ENCODE results near the gene FBXL16.
A peak's percentile ranks its signal among the peaks of the same experiment; 100 is the strongest.

The FBXL16 gene

GRCh38 chr16:734981-735881, 29.6 kb upstream of the FBXL16 start:
- no peak for DNase-seq

- DNase-seq, result no peak
Measured at GRCh38 chr16:734208-734980, 28.8 kb upstream of the FBXL16 start.

DNA sequence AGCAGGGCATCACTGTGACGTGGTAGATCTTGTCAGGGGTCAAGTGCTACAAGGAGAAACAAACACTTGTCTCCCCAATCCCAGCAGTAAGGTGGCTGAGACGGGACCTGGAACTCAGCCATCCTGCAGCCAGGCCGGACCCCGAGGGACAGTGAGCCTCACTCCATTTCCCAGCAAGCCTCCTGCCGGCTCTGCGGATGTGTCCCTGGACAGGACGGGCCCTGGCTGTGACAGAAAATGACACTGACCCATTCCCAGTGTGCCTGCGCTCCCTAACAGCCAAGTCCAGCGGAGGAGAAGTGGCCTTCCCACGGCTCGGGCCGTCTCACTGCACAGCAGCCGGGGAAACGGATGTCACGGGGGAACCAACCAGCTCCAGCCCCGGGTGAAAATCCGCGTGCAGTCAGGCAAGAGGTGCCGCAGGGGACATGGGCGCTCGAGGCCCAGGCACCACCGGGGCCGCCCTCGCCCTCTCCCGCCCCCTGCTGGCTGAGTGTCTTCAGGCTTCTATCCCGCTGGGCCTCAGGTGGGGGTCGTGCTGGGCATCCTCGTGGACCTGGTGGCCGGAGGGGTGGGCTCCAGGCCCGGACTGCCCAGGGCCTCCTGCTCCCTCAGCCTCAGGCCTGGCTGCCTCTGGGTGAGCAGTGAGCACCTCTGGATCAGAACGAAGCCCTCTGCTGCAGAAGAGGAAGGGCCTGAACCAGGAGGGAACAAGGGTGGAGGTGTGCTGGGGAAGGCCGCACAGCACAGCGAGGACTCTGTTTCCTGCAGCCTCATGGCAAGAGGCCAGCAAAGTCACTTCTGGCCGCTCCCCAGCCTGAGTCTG, 28.0 kb upstream of the FBXL16 start:
- no peak for DNase-seq

- no peak for DNase-seq
Measured at GRCh38 chr16:732936-733335, 27.3 kb upstream of the FBXL16 start.

DNA sequence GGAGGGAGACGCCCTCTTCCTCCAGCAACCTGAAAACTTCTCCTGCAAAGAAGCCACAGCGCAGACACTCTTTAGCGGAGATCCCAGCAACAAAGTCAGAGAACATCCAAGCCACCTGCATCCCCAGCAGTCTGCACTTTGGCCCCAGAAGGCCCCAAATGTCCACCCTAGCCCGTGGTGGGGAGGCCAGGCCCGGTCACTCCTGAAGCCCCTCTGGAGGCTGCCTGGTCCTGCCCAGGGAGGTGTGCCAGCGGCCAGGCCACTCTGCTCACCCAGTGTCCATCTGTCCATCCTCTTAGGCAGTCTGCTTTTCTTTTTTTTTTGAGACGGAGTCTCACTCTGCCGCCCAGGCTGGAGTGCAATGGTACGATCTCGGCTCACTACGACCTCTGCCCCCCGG, 26.7 kb upstream of the FBXL16 start:
- DNase-seq, result no peak

DNA sequence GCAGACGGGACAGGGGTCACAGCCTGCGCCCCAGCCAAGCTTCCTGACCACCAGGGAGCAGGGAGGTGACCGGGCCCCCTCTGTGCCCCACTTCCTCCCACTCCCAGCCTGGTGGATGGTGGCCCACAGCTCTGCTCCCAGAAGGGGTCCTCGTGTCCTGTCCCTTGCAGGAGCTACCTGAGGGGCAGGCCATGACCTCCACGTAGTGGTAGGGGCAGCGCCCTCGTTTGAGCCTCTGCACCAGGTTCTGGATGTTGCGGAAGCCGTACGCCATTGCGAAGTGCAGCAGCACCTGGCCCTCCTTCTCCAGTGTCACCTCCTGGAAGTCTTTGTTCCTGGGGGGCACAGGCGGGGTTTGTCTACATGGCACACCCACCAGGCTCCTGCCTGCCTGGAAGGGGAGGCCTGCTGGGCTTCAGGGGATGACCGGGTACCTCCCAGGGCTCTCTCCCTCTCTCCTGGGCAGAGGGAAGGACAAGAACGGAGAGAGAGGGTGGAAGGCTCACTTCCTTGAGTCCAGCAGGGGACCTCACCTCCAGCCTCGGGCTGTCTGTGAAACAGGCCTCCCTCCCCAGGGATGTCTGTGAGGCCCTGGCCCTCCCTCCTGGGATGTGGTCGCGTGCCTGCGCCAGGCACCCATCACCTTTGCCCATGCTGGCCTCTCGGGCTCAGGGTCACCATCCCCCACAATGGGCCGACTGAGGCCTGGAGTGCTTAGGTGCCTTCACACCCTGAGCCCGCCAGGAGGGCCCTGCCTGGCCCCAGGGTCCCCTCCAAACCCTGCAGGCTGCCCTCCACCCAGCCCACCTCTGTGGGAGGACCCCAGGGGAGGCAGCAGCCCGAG, 25.3 kb upstream of the FBXL16 start:
- no peak for DNase-seq

DNA sequence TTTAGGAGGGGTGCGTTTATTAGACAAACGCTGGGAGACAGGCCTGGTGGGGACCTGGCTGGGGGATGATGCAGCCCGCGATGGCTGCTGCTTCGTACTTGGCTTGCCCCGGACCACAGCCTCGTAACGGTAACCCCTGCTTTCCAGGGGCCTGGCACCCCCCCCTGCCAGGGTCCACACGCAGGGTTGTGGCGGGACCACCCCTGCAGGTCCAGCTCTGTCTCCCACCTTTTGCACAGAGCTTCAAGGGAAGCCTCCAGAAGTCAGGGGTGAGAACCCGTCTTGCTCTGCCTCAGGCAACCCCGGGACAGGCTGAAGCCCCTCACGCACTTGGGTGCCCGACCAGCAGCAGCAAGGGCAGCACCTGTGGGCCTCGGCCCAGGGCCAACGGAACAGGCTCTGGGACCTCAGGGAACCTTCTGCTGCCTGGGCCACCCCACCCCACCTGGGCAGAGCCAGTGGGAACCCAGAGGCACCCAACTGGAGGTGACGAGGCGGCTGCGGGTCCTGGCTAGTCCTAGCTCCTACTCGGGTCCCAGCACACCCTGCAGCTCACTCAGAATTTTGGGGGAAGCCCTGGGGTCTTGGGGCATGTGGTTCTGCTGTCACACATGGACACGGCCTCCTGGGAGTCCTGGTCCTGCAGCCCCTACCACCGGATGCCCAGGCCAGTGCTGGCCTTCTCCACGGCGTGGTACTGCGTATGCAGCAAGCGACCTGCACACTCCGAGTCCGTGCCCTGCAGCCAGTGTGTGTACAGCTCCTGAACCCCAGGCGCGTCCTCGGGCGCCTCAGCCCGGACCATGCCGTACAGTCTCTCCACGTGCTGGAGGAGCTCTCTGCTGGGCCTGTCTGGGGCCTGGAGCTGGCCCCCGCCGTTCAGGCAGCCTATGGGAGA, 24.4 kb upstream of the FBXL16 start:
- DNase-seq, result no peak

DNA sequence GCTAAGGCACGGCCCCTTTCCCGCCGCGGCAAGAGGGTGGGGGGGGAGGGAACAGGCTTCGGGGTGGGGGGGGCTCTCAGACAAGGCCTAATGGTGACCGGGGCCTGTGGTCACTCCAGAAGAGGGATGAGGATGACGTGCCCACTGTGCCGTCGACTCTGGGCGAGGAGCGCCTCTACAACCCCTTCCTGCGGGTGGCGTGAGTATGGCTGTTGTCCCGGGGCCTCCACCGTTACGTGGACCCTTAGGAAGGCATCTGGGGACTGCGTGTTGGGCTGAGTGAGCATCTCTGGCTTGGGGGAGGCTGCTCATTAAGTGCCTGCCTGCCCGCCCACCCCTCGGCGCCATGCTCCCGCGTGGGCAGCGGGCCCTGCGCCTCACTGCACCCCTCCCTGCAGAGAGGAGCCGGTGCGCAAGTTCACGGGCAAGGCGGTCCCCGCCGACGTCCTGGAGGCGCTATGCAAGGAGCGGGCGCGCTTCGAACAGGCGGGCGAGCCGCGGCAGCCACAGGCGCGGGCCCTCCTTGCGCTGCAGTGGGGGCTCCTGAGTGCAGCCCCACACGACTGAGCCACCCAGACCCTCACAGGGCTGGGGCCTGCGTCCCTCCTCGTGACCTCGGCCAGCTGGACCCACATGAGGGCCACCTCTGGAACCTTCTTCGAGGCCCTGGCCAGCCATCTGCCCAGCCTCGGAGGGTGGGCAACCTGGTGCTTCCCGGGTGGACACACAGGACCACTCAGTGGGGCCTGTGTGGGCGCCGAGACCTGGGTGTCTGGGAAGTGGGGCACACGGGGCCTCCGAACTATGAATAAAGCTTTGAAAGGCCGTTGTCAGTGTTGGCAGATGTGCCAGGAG, 23.5 kb upstream of the FBXL16 start:
- no peak for DNase-seq

DNA sequence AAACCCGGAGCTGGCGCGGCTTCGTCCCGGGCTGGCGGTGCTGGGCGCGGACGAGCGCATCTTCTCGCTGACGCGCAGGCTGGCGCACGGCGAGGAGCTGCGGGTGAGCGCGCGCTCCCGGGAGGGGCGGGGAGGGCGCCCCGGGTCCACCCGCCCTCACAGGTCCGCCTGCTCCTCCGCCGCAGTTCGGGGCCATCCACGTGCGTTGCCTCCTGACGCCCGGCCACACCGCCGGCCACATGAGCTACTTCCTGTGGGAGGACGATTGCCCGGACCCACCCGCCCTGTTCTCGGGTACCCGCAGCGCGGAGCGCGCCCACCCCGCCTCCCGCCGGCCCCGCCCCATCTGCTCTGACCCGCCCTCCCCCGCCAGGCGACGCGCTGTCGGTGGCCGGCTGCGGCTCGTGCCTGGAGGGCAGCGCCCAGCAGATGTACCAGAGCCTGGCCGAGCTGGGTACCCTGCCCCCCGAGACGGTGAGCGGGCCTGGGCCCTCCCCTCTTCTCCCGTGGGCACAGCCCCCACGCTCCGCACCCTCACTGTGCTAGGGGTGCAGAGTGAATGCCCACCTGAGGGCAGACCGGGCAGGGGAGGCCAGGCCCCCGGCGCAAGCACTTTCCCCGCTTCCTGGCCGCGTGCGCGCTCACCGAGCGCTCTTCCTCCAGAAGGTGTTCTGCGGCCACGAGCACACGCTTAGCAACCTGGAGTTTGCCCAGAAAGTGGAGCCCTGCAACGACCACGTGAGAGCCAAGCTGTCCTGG, 22.7 kb upstream of the FBXL16 start:
- DNase-seq, result peak; percentile 55

DNA sequence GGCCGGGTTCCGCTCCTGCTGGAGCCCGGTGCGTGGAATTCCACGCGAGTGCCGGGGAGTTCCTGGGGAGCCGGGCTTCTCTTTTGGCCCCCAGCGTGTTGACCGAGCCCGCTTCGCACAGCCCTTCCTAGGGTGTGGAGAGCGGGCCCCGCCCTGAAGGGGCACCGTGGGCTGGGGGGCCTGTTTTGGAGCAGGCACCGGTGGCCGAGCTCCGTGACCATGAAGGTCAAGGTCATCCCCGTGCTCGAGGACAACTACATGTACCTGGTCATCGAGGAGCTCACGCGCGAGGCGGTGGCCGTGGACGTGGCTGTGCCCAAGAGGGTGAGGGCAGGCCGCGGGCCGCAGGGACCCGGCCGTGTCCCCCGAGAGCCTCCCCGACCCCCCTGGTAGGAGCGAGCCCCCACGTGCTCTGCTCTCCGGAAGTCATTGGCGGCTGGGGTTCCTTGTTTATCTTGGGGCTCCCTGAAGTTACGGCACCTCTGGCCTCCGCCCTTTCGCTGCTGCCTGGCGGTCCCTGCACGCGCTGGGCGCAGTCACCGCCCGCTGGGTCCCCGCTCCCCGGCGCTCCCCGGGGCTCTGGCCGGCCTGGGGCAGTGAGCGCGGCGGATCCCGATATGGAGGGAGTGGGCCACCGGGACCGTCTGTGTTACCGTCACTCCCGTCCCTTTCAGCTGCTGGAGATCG, 21.8 kb upstream of the FBXL16 start:
- DNase-seq, result peak; percentile 3

GRCh38 chr16:726438-727290, 21.1 kb upstream of the FBXL16 start, which contains the start of the genes CCDC78 and HAGHL:
CCDC78 (minus strand) TSS chr16:726443; CDS start chr16:726367, 76 bp downstream.
HAGHL (plus strand) TSS chr16:727106; CDS start chr16:727510, 404 bp downstream.
- DNase-seq, result peak; percentile 44

DNA sequence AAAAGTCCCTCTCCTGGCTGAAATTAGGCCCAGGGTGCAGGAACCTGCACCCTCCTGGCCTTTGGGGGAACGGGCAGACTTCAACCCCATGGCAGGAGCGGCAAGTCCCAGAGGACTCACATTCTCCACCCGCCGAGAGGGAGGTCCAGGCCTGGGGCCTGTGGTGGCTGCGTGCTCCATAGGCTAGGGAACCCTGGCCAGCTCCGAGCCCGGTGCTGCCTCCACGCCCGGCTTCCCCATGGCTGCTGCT, 20.5 kb upstream of the FBXL16 start:
- no peak for DNase-seq

- DNase-seq, result peak; percentile 50
Measured at GRCh38 chr16:725463-726187, 20.0 kb upstream of the FBXL16 start.

DNA sequence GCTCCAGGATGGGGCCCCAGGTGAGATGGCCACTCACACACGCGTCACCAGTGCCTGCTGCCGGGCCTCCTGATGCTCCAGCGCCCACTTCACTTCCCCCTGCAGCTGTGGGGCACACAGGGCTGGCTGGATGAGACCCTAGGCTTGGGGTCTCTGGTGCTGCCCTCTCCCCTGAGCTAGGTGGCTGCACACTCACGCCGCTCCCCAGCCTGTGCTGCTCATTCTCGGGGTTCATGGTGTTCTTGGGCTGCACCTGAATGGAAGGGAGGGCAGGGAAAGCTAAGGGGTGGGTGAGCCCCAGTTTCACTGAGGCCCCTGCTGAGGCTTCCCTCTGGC, 19.4 kb upstream of the FBXL16 start:
- DNase-seq, result no peak

- no peak for DNase-seq
Measured at GRCh38 chr16:724188-725040, 18.8 kb upstream of the FBXL16 start.

DNA sequence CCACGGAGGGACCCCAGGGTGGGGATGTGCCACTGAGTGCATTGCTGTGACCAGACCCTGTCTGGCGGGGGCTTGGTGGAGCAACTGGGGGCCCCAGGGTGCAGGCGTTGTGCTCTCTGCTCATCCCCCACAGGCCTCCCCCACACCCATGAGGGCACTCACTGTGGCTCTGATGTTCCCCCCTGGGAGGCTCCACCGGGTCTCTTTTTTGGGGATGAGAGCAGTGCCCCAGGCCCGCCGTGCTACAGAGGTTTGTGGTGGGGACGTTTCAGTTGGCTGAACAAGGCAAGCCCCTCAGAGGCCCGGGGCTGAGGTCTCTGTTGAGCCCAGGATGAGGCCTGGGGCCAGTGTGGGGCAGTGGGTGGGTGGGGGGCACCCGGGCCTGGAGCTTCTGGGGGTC, 18.1 kb upstream of the FBXL16 start:
- DNase-seq, result no peak

Measured in NCI-H2171 treated with DMSO at 0.1 percent for 48 hours (cell line).